ENCODE data around the gene FAM124A. TPM values are rescaled to one million over a fixed set of nuclear protein-coding genes. Genes with fewer than 3 reads are reported as not detected.

FAM124A gene
- total and polyA plus RNA-seq, 2 donors (not counting 3 experiments of a cell fraction or from before 2014, with no cell fraction given) = 3.8 to 9.9 TPM

GRCh38 chr13:51303063-51303552 is 80.9 kb downstream of the FAM124A start:
- Histone ChIP-seq H3K4me3 (replicated peaks in 1 of 3; ENCODE audit: insufficient read depth in 1 of 3, low read depth in 1 of 3, low read length in 3 of 3) (no peak overlapping the region), H3K9me3 (replicated peaks; ENCODE audit: control insufficient read depth, insufficient read depth, low read length) (no peaks in the 10 kb centered on the region), H3K27me3 (ENCODE audit: control insufficient read depth in 2 of 2, insufficient read depth in 2 of 2, low read length in 2 of 2) (peaks cover 0 to 4% of the 10 kb centered on the region in 2 experiments), H3K4me1 (ENCODE audit: control insufficient read depth, extremely low read depth, insufficient read depth, low read length) (peaks cover 4% of the 10 kb centered on the region), H3K9me1 (replicated peaks; ENCODE audit: control insufficient read depth, extremely low read depth, insufficient read depth, low read length) (no peaks in the 10 kb centered on the region), H3K36me3 (ENCODE audit: control insufficient read depth in 2 of 2, extremely low read depth in 1 of 2, insufficient read depth in 2 of 2, low read length in 2 of 2) (no peaks in the 10 kb centered on the region), H3K4me2 (ENCODE audit: insufficient read depth, low read length) (no peak overlapping the region), H2AFZ (ENCODE audit: low read depth, low read length) (no peak overlapping the region), H3K9ac (replicated peaks; ENCODE audit: extremely low read depth, insufficient read depth, low read length) (no peak overlapping the region), H3K27ac (ENCODE audit: insufficient read depth, low read depth, low read length) (no peak overlapping the region), H4K20me1 (replicated peaks; ENCODE audit: control insufficient read depth, extremely low read depth, insufficient read depth, low read length) (no peaks in the 10 kb centered on the region), H3K79me2 (ENCODE audit: control insufficient read depth, insufficient read depth, low read length) (no peaks in the 10 kb centered on the region)
- BruUV-seq (replicated peaks) = no TSS peak
- TF ChIP-seq POLR2A (IDR thresholded peaks at IDR 0.05; ENCODE audit: low read depth, low read length) (no peak), GATA2 (IDR thresholded peaks at IDR 0.05; ENCODE audit: insufficient read depth, insufficient read length, low read depth, low read length) (no peak), POLR2AphosphoS5 (IDR thresholded peaks at IDR 0.05; ENCODE audit: insufficient read depth, low read depth, low read length) (no peak), MYC (IDR thresholded peaks at IDR 0.05; ENCODE audit: low read depth, low read length) (no peak), CTCF (IDR thresholded peaks at IDR 0.05; ENCODE audit: extremely low read depth in 1 of 2, insufficient read depth in 1 of 2, low read depth in 1 of 2, low read length in 2 of 2) (no peak), FOS (IDR thresholded peaks at IDR 0.05; ENCODE audit: borderline replicate concordance, insufficient read depth, low read length) (no peak), MAX (IDR thresholded peaks at IDR 0.05; ENCODE audit: insufficient read depth, insufficient read length) (no peak), JUN (IDR thresholded peaks at IDR 0.05; ENCODE audit: borderline replicate concordance, insufficient read depth, insufficient read length, low read depth) (no peak), EZH2 (IDR thresholded peaks at IDR 0.05; ENCODE audit: borderline replicate concordance, low read depth, low read length, severe bottlenecking) (no peak)
- POLR2A ChIA-PET = no interaction called here
- FAIRE-seq = no peak
- dilution Hi-C loops (cut with MboI; ENCODE audit: extremely low pct_ligation_motif_present, low sequenced_read_pairs) (no loop called here), intact Hi-C loops (cut with micrococcal nuclease) (no loop called here)
- CTCF ChIA-PET = interaction anchor here (2.0 to 2.1 kb wide), 2 partner anchors 17 to 178 kb away, joined by 8 to 9 read pairs; no protein-coding TSS in a partner anchor
- DNase-seq (ENCODE audit: low read depth, low spot score) = no peak

Data from endothelial cell of umbilical vein (primary cell).